ENCODE measurements around the gene ESR1.

GRCh38 chr6:152112491-152113261 lies 305.2 kb downstream of the ESR1 start:
- TF ChIP-seq CTCF (IDR thresholded peaks at IDR 0.05) (no peak), POLR2A (IDR thresholded peaks at IDR 0.05) (no peak)

Data from right lobe of liver (tissue), 4 donors.